ENCODE measurements around the gene MLIP. TPM values are rescaled to one million over a fixed set of nuclear protein-coding genes. Genes with fewer than 3 reads are reported as not detected.

MLIP gene
- total and polyA plus RNA-seq, 2 experiments from 2014 or later: not detected

DNA sequence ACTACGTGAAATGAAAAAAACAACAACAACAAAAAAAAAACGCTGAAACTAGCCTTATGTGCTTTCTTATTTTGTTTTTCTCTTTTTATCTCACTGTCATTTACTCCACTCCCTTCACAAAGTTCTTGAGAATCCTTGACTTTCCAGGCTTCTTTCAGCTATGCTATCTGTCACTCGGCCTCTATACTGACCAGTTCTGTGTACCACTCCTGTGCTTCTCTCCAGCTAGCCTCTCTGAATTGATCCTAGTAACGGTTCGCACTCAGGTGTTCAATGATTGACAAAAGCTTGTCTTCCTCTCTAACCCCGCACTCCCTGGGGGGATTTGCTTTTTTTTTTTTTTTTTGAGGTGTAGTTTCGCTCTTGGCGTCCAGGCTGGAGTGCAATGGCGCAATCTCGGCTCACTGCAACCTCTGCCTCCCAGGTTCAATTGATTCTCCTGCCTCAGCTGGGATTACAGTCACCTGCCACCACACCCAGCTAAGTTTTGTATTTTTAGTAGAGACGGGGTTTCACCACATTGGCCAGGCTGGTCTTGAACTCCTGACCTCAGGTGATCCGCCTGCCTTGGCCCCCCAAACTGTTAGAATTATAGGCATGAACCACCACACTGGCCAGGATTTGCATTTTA, 31.8 kb downstream of the MLIP start:
- Mint-ChIP-seq H3K27ac (no peak overlapping the region), H3K4me3 (no peak overlapping the region), H3K36me3 (ENCODE audit: low read depth) (no peaks in the 10 kb centered on the region), H3K4me1 (no peaks in the 10 kb centered on the region), H3K9me3 (no peaks in the 10 kb centered on the region), H3K27me3 (ENCODE audit: insufficient read depth, low read depth, poor library complexity) (peaks cover 2% of the 10 kb centered on the region)
- Histone ChIP-seq H2AFZ (no peak overlapping the region), H3K36me3 (ENCODE audit: insufficient read depth) (no peaks in the 10 kb centered on the region), H3K4me3 (no peak overlapping the region), H3K79me2 (replicated peaks; ENCODE audit: insufficient read depth) (no peaks in the 10 kb centered on the region), H3F3A (replicated peaks; ENCODE audit: low read depth) (no peaks in the 10 kb centered on the region), H3K27me3 (ENCODE audit: insufficient read depth) (no peaks in the 10 kb centered on the region), H3K4me1 (ENCODE audit: insufficient read depth) (no peaks in the 10 kb centered on the region), H3K4me2 (no peak overlapping the region), H3K27ac (ENCODE audit: low read depth) (no peak overlapping the region), H3K9me2 (ENCODE audit: insufficient read depth) (no peaks in the 10 kb centered on the region), H4K20me1 (replicated peaks; ENCODE audit: insufficient read depth) (no peaks in the 10 kb centered on the region)
- DNase-seq (ENCODE audit: low spot score) (no peak), ATAC-seq (no peak)
- no peak for TF ChIP-seq STAT1 (IDR thresholded peaks at IDR 0.05; ENCODE audit: unreplicated experiment)

DNA sequence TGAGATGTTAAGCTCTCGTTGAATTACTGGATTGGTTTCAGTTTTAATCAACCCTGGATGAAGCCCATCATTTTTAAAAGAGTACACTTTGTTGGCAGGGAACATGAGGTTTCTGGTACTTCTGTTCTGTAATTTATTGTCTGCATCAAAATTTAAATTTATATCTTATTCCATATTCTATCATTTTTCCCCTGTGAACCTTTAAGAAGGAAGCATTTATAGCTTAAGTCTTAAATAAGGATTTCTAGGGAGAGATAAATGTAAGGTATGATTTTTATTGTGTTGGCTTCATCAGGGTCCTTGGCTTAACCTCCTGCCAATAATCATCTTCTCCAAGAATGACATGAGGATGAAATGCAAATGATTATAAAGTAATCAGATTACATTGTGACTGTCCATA, 40.6 kb downstream of the MLIP start:
- no peak for TF ChIP-seq ZNF114 (CRISPR knock-in tag; IDR thresholded peaks at IDR 0.05)
- TF ChIP-seq, protein P1, sequence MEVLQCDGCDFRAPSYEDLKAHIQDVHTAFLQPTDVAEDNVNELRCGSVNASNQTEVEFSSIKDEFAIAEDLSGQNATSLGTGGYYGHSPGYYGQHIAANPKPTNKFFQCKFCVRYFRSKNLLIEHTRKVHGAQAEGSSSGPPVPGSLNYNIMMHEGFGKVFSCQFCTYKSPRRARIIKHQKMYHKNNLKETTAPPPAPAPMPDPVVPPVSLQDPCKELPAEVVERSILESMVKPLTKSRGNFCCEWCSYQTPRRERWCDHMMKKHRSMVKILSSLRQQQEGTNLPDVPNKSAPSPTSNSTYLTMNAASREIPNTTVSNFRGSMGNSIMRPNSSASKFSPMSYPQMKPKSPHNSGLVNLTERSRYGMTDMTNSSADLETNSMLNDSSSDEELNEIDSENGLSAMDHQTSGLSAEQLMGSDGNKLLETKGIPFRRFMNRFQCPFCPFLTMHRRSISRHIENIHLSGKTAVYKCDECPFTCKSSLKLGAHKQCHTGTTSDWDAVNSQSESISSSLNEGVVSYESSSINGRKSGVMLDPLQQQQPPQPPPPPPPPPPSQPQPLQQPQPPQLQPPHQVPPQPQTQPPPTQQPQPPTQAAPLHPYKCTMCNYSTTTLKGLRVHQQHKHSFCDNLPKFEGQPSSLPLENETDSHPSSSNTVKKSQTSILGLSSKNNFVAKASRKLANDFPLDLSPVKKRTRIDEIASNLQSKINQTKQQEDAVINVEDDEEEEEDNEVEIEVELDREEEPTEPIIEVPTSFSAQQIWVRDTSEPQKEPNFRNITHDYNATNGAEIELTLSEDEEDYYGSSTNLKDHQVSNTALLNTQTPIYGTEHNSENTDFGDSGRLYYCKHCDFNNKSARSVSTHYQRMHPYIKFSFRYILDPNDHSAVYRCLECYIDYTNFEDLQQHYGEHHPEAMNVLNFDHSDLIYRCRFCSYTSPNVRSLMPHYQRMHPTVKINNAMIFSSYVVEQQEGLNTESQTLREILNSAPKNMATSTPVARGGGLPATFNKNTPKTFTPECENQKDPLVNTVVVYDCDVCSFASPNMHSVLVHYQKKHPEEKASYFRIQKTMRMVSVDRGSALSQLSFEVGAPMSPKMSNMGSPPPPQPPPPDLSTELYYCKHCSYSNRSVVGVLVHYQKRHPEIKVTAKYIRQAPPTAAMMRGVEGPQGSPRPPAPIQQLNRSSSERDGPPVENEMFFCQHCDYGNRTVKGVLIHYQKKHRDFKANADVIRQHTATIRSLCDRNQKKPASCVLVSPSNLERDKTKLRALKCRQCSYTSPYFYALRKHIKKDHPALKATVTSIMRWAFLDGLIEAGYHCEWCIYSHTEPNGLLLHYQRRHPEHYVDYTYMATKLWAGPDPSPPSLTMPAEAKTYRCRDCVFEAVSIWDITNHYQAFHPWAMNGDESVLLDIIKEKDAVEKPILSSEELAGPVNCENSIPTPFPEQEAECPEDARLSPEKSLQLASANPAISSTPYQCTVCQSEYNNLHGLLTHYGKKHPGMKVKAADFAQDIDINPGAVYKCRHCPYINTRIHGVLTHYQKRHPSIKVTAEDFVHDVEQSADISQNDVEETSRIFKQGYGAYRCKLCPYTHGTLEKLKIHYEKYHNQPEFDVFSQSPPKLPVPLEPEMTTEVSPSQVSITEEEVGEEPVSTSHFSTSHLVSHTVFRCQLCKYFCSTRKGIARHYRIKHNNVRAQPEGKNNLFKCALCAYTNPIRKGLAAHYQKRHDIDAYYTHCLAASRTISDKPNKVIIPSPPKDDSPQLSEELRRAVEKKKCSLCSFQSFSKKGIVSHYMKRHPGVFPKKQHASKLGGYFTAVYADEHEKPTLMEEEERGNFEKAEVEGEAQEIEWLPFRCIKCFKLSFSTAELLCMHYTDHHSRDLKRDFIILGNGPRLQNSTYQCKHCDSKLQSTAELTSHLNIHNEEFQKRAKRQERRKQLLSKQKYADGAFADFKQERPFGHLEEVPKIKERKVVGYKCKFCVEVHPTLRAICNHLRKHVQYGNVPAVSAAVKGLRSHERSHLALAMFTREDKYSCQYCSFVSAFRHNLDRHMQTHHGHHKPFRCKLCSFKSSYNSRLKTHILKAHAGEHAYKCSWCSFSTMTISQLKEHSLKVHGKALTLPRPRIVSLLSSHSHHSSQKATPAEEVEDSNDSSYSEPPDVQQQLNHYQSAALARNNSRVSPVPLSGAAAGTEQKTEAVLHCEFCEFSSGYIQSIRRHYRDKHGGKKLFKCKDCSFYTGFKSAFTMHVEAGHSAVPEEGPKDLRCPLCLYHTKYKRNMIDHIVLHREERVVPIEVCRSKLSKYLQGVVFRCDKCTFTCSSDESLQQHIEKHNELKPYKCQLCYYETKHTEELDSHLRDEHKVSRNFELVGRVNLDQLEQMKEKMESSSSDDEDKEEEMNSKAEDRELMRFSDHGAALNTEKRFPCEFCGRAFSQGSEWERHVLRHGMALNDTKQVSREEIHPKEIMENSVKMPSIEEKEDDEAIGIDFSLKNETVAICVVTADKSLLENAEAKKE (CRISPR knock-in tag; IDR thresholded peaks at IDR 0.05): no peak
- TF ChIP-seq CREB1 (CRISPR knock-in tag; IDR thresholded peaks at IDR 0.05; ENCODE audit: low read depth): no peak
- TF ChIP-seq POLR2AphosphoS5 (IDR thresholded peaks at IDR 0.05; ENCODE audit: low read depth): no peak
- no peak for TF ChIP-seq REST (IDR thresholded peaks at IDR 0.05; ENCODE audit: unreplicated experiment)
- TF ChIP-seq JUNB (IDR thresholded peaks at IDR 0.05; ENCODE audit: unreplicated experiment): no peak
- TF ChIP-seq, protein P2, sequence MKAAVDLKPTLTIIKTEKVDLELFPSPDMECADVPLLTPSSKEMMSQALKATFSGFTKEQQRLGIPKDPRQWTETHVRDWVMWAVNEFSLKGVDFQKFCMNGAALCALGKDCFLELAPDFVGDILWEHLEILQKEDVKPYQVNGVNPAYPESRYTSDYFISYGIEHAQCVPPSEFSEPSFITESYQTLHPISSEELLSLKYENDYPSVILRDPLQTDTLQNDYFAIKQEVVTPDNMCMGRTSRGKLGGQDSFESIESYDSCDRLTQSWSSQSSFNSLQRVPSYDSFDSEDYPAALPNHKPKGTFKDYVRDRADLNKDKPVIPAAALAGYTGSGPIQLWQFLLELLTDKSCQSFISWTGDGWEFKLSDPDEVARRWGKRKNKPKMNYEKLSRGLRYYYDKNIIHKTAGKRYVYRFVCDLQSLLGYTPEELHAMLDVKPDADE (IDR thresholded peaks at IDR 0.05): no peak
- H3K36me3 Mint-ChIP-seq (ENCODE audit: low read depth): no peaks in the 10 kb centered on the region
- no peak overlapping the region for H3K27ac Mint-ChIP-seq
- H3K4me3 Mint-ChIP-seq: no peak overlapping the region
- H2AFZ ChIP-seq: no peak overlapping the region
- ATAC-seq (no peak), DNase-seq (ENCODE audit: low spot score) (no peak)
- no peaks in the 10 kb centered on the region for H4K20me1 ChIP-seq (replicated peaks; ENCODE audit: insufficient read depth)
- H3F3A ChIP-seq (replicated peaks; ENCODE audit: low read depth): no peaks in the 10 kb centered on the region
- H3K4me3 ChIP-seq: no peak overlapping the region
- no peaks in the 10 kb centered on the region for H3K9me3 Mint-ChIP-seq
- H3K27me3 Mint-ChIP-seq (ENCODE audit: insufficient read depth, low read depth, poor library complexity): no peaks in the 10 kb centered on the region
- H3K9me2 ChIP-seq (ENCODE audit: insufficient read depth): no peaks in the 10 kb centered on the region; the same call in 1 of the 2 replicates
- H3K4me1 ChIP-seq (ENCODE audit: insufficient read depth): no peaks in the 10 kb centered on the region
- no peak overlapping the region for H3K4me2 ChIP-seq
- H3K27ac ChIP-seq (ENCODE audit: low read depth): no peak overlapping the region
- H3K36me3 ChIP-seq (ENCODE audit: insufficient read depth): no peaks in the 10 kb centered on the region
- H3K27me3 ChIP-seq (ENCODE audit: insufficient read depth): no peaks in the 10 kb centered on the region
- H3K79me2 ChIP-seq (replicated peaks; ENCODE audit: insufficient read depth): no peaks in the 10 kb centered on the region
- 0 out of 3 replicates have a peak, but pooled peaks cover 3% of the 10 kb centered on the region for H3K4me1 Mint-ChIP-seq
